Progenitor cell of endocrine pancreas (in vitro differentiated cells): ENCODE measurements around the gene ARID1B. TPM values are rescaled to one million over a fixed set of nuclear protein-coding genes. Genes with fewer than 3 reads are reported as not detected.
A peak's percentile ranks its signal among the peaks of the same experiment; 100 is the strongest.

Experiments used
- DNase-seq: peaks from one replicate; pipeline ENCODE4 v3.0.0; 2021; ENCODE audit warnings: low spot score; ENCODE audit not compliant: unreplicated experiment
- H3K27ac Mint-ChIP-seq: 2 replicates; pipeline ENCODE4 v1.8.0; 2021; ENCODE audit warnings: mild to moderate bottlenecking, moderate library complexity, mixed read lengths
- H3K27me3 Mint-ChIP-seq: 2 replicates; pipeline ENCODE4 v1.8.0; 2021; ENCODE audit warnings: mixed read lengths
- H3K36me3 Mint-ChIP-seq: 2 replicates; pipeline ENCODE4 v1.8.0; 2022; ENCODE audit warnings: mixed read lengths; ENCODE audit not compliant: insufficient read depth
- H3K4me1 Mint-ChIP-seq: 2 replicates; pipeline ENCODE4 v1.8.0; 2021; ENCODE audit warnings: low read depth, mixed read lengths
- H3K4me3 Mint-ChIP-seq: 2 replicates; pipeline ENCODE4 v1.8.0; 2021; ENCODE audit warnings: low read depth, mild to moderate bottlenecking, moderate library complexity, mixed read lengths
- H3K9me3 Mint-ChIP-seq: 2 replicates; pipeline ENCODE4 v1.8.0; 2021; ENCODE audit warnings: low read depth, mixed read lengths
- CTCF ChIP-seq: fragments of 200-600 bp; sonication (generic); IDR thresholded peaks from one replicate; pipeline ENCODE4 v1.5.0; 2021; ENCODE audit warnings: antibody characterized with exemption, mild to moderate bottlenecking; ENCODE audit not compliant: unreplicated experiment
- total RNA-seq: library from RNA; stranded (reverse); gene quantifications from 2 replicates; pipeline ENCODE4 v1.2.1, GENCODE V29; 2021

ARID1B gene
- total RNA-seq, 1 donor from 2014 or later: 152 TPM

- Mint-ChIP-seq H3K4me3 (no peak overlapping the region), H3K27ac (no peak overlapping the region), H3K4me1 (peaks cover 16% of the 10 kb centered on the region), H3K27me3 (no peaks in the 10 kb centered on the region), H3K9me3 (no peaks in the 10 kb centered on the region), H3K36me3 (peaks cover 19% of the 10 kb centered on the region)
- no peak for TF ChIP-seq CTCF
- no peak for DNase-seq
Measured at GRCh38 chr6:157104803-157105202, 327.6 kb downstream of the ARID1B start.

- Mint-ChIP-seq H3K27ac (no peak overlapping the region), H3K4me1 (peaks cover 7% of the 10 kb centered on the region)
Measured at GRCh38 chr6:157106487-157106886, 329.3 kb downstream of the ARID1B start.

GRCh38 chr6:157107571-157107914 lies 330.4 kb downstream of the ARID1B start:
- Mint-ChIP-seq H3K4me3 (no peak overlapping the region), H3K27me3 (no peaks in the 10 kb centered on the region), H3K9me3 (no peaks in the 10 kb centered on the region), H3K27ac (no peak overlapping the region), H3K4me1 (peaks cover 6% of the 10 kb centered on the region), H3K36me3 (peaks cover 19% of the 10 kb centered on the region)
- DNase-seq: no peak
- TF ChIP-seq CTCF: no peak

More at GRCh38 chr6:157106487-157106886, 329.3 kb downstream of the ARID1B start:
- Mint-ChIP-seq H3K27me3 (no peaks in the 10 kb centered on the region), H3K9me3 (no peaks in the 10 kb centered on the region), H3K4me3 (no peak overlapping the region), H3K36me3 (peaks cover 16% of the 10 kb centered on the region)
- no peak for TF ChIP-seq CTCF
- no peak for DNase-seq

- Mint-ChIP-seq H3K27ac (peak overlapping the region; percentile 7), H3K27me3 (no peaks in the 10 kb centered on the region), H3K36me3 (peaks cover 17% of the 10 kb centered on the region), H3K4me3 (no peak overlapping the region), H3K4me1 (peaks cover 6% of the 10 kb centered on the region), H3K9me3 (no peaks in the 10 kb centered on the region)
- DNase-seq: no peak
- no peak for TF ChIP-seq CTCF
Measured at GRCh38 chr6:157107915-157108651, 330.9 kb downstream of the ARID1B start.

GRCh38 chr6:157108923-157109322 lies 331.7 kb downstream of the ARID1B start:
- Mint-ChIP-seq H3K9me3 (no peaks in the 10 kb centered on the region), H3K36me3 (peaks cover 19% of the 10 kb centered on the region), H3K4me1 (peaks cover 6% of the 10 kb centered on the region), H3K27ac (no peak overlapping the region), H3K27me3 (no peaks in the 10 kb centered on the region), H3K4me3 (no peak overlapping the region)
- DNase-seq: no peak
- no peak for TF ChIP-seq CTCF
